ENCODE measurements around the gene FTCD.

DNA sequence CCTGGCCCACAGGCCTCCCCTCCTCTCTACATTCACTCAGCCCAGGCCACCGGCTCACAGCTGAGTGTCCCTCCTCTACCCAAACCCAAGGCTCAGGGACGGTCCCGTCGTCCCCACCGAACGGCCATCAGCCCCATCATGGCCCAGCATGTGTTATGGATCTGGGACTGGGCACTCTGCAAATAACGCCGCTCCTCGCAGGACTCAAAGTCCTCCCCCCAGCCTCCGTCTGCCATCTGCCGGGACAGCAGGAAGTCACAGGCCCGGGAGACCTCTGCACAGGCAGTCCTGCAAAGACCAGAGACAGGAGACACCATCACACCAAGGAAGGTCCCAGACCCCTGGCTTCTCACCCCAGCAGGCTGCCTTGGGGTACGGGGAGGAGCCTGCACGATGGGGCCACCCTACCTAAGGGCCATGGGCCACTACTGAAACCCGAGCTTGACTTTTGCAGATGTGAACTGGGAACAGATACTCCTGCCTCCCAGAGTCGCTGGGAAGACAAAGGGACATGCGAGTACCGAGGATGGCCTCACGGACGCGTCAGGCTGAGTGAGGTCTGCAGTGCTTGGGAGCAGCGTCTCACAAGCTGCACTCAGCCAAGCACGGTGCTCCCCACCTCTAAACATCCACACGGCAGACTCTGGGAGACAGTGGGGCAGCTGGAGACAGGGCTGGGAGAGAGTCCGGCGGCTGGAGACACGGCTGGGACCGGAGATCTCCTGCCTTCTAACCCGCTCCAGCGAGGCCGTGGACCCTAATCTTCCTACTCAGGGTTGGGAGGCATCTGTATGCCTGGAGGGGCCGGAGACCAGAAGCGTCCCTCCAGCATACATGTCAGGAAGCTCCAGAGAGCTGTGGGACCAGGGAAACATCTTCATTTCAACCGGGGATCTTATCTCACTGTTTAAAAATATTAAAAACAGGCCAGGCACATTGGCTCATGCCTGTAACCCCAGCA lies 39.3 kb upstream of the FTCD start:
- TF ChIP-seq, protein P1, sequence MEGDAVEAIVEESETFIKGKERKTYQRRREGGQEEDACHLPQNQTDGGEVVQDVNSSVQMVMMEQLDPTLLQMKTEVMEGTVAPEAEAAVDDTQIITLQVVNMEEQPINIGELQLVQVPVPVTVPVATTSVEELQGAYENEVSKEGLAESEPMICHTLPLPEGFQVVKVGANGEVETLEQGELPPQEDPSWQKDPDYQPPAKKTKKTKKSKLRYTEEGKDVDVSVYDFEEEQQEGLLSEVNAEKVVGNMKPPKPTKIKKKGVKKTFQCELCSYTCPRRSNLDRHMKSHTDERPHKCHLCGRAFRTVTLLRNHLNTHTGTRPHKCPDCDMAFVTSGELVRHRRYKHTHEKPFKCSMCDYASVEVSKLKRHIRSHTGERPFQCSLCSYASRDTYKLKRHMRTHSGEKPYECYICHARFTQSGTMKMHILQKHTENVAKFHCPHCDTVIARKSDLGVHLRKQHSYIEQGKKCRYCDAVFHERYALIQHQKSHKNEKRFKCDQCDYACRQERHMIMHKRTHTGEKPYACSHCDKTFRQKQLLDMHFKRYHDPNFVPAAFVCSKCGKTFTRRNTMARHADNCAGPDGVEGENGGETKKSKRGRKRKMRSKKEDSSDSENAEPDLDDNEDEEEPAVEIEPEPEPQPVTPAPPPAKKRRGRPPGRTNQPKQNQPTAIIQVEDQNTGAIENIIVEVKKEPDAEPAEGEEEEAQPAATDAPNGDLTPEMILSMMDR (conservative IDR thresholded peaks at IDR 0.05 in 1 of 2, IDR thresholded peaks at IDR 0.05 in 1 of 2; ENCODE audit: extremely low read depth in 1 of 2, insufficient read depth in 1 of 2, low read depth in 1 of 2, low read length in 2 of 2), result no peak
- no peak for TF ChIP-seq EZH2 (IDR thresholded peaks at IDR 0.05; ENCODE audit: borderline replicate concordance, low read length)

Measured in mammary epithelial cell (primary cell).